ENCODE measurements around the gene CLDN6.

DNA sequence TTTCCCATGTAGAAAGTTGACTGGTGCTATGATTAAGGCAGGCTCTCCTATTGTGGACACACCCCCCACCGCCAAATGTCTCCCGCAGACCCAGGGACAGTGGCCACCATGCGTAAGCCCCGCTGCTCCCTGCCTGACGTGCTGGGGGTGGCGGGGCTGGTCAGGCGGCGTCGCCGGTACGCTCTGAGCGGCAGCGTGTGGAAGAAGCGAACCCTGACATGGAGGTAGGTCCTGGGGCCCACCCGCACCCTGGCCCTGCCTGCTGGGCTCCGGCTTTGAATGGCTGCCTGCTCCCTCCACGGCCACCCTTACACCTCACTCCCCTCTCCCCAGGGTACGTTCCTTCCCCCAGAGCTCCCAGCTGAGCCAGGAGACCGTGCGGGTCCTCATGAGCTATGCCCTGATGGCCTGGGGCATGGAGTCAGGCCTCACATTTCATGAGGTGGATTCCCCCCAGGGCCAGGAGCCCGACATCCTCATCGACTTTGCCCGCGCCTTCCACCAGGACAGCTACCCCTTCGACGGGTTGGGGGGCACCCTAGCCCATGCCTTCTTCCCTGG, 32.0 kb upstream of the CLDN6 start:
- TF ChIP-seq, protein P1, sequence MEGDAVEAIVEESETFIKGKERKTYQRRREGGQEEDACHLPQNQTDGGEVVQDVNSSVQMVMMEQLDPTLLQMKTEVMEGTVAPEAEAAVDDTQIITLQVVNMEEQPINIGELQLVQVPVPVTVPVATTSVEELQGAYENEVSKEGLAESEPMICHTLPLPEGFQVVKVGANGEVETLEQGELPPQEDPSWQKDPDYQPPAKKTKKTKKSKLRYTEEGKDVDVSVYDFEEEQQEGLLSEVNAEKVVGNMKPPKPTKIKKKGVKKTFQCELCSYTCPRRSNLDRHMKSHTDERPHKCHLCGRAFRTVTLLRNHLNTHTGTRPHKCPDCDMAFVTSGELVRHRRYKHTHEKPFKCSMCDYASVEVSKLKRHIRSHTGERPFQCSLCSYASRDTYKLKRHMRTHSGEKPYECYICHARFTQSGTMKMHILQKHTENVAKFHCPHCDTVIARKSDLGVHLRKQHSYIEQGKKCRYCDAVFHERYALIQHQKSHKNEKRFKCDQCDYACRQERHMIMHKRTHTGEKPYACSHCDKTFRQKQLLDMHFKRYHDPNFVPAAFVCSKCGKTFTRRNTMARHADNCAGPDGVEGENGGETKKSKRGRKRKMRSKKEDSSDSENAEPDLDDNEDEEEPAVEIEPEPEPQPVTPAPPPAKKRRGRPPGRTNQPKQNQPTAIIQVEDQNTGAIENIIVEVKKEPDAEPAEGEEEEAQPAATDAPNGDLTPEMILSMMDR (IDR thresholded peaks at IDR 0.05), result no peak
- TF ChIP-seq POLR2A (IDR thresholded peaks at IDR 0.05) (no peak), POLR2AphosphoS5 (IDR thresholded peaks at IDR 0.05; ENCODE audit: insufficient read depth in 1 of 2, low read depth in 1 of 2) (no peak)

Data from vagina (tissue), 2 donors.